Epidermal melanocyte (primary cell): ENCODE measurements around the gene REEP6.

Experiments used
- DNase-seq: peaks from one replicate; pipeline ENCODE4 v3.0.0; 2011; ENCODE audit warnings: low spot score; ENCODE audit not compliant: insufficient read length

Gene REEP6

GRCh38 chr19:1456121-1456900 is 34.7 kb upstream of the REEP6 start:
- no peak for DNase-seq

GRCh38 chr19:1457031-1457739 is 33.8 kb upstream of the REEP6 start:
- no peak for DNase-seq

DNA sequence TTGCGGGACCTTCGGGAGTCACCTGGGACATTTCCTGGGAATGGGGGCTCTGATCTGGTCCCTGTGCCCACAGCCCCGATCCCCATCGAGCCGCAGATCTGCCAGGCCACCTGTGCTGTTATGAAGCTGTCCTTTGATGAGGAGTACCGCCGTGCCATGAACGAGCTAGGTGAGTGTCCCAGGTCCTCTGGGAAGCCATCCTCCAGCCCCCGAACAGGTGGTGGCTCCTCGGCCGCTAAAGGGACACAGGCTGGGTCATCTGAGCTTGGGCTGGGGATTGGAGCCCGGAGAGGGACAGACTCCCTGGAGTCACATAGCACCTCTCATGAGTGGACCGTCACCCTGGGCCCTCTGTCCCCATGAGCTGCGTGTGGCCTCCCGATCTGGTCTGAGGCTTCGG is 33.1 kb upstream of the REEP6 start:
- DNase-seq: no peak

DNA sequence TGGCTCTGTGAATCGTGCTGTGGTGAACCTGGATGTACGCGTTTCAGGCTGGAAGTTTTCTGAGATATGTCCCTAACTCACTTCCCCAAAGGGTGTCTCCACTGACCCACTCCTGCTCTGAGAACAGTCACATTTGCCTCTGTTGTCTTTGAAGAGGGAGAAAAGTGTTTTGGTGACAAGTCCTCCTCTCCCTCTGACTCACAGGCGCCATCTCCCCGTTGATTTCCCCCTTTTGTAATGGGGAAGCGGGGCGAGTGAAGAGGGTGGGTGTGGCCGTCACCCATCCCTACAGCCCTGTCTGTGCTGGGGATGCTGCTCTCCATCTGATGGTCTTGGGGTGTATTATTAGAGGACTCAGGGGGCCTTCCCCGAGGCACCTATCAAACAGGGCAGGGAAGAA is 31.5 kb upstream of the REEP6 start:
- DNase-seq: no peak

- DNase-seq: no peak
Measured at GRCh38 chr19:1460033-1460995, 30.7 kb upstream of the REEP6 start.

DNA sequence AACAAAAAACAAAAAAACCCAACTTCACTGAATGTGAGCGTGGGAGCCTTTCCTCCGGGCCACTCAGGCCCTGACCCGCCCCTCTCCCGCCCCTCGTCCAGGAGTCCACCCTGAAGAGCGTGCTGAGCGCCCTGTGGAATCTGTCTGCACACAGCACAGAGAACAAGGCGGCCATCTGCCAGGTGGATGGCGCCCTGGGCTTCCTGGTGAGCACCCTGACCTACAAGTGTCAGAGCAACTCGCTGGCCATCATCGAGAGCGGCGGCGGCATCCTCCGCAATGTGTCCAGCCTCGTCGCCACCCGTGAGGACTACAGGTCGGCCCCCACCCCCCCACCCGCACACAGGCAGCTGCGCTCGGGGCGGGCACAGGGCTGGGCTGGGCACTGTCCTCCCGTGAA is 29.1 kb upstream of the REEP6 start:
- no peak for DNase-seq

GRCh38 chr19:1465191-1466016 is 25.6 kb upstream of the REEP6 start:
- DNase-seq: no peak

- DNase-seq: no peak
Measured at GRCh38 chr19:1466018-1466460, 24.9 kb upstream of the REEP6 start.

GRCh38 chr19:1466461-1467214 is 24.3 kb upstream of the REEP6 start:
- DNase-seq: no peak

DNA sequence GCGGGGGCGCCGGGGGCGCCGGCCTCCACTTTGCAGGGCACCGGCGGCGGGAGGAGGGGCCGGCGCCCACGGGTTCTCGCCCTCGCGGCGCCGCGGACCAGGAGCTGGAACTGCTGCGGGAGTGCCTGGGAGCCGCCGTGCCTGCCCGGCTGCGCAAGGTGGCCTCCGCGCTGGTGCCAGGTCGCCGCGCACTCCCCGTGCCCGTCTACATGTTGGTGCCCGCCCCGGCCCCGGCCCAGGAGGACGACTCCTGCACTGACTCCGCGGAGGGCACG is 23.8 kb upstream of the REEP6 start:
- no peak for DNase-seq

GRCh38 chr19:1467490-1468273 is 23.3 kb upstream of the REEP6 start:
- no peak for DNase-seq

DNA sequence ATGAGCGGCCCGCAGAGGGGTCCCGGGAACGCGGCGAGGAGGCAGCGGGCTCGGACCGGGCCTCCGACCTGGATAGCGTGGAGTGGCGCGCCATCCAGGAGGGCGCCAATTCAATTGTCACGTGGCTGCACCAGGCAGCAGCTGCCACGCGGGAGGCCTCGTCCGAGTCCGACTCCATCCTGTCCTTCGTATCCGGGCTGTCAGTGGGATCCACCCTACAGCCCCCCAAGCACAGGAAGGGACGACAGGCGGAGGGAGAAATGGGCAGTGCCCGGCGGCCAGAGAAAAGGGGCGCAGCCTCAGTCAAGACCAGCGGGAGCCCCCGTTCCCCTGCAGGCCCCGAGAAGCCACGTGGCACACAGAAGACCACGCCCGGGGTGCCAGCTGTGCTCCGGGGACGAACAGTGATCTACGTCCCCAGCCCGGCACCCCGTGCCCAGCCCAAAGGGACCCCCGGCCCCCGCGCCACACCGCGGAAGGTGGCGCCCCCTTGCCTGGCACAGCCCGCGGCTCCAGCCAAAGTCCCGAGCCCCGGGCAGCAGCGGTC is 22.6 kb upstream of the REEP6 start:
- no peak for DNase-seq

DNA sequence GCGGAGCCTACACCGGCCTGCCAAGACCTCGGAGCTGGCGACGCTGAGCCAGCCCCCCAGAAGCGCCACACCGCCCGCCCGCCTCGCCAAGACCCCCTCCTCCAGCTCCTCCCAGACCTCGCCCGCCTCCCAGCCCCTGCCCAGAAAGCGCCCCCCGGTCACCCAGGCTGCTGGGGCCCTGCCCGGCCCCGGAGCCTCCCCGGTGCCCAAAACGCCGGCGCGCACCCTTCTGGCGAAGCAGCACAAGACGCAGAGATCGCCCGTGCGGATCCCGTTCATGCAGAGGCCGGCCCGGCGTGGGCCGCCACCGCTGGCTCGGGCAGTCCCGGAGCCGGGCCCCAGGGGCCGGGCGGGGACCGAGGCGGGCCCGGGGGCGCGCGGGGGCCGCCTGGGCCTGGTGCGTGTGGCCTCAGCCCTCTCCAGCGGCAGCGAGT is 22.1 kb upstream of the REEP6 start:
- DNase-seq: no peak

DNA sequence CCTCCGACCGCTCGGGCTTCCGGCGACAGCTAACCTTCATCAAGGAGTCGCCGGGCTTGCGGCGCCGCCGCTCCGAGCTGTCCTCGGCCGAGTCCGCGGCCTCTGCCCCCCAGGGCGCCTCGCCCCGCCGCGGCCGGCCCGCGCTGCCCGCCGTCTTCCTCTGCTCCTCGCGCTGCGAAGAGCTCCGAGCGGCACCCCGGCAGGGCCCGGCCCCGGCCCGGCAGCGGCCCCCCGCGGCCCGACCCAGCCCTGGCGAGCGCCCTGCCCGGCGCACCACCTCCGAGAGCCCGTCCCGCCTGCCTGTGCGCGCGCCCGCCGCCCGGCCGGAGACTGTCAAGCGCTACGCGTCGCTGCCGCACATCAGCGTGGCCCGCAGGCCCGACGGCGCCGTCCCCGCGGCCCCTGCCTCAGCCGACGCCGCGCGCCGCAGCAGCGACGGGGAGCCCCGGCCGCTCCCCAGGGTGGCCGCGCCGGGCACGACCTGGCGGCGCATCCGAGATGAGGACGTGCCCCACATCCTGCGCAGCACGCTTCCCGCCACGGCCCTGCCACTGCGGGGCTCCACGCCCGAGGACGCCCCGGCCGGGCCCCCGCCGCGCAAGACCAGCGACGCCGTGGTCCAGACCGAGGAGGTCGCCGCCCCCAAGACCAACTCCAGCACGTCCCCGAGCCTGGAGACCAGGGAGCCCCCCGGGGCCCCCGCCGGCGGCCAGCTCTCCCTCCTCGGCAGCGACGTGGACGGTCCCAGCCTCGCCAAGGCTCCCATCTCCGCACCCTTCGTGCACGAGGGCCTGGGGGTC is 21.5 kb upstream of the REEP6 start:
- no peak for DNase-seq

DNA sequence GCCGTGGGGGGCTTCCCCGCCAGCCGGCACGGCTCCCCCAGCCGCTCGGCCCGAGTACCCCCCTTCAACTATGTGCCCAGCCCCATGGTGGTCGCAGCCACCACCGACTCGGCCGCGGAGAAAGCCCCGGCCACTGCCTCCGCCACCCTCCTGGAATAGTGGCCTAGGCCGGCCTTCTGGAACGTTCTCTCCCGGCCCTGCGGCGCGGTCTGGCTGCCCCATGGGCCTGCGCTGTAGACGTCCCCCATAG is 21.0 kb upstream of the REEP6 start:
- no peak for DNase-seq

DNA sequence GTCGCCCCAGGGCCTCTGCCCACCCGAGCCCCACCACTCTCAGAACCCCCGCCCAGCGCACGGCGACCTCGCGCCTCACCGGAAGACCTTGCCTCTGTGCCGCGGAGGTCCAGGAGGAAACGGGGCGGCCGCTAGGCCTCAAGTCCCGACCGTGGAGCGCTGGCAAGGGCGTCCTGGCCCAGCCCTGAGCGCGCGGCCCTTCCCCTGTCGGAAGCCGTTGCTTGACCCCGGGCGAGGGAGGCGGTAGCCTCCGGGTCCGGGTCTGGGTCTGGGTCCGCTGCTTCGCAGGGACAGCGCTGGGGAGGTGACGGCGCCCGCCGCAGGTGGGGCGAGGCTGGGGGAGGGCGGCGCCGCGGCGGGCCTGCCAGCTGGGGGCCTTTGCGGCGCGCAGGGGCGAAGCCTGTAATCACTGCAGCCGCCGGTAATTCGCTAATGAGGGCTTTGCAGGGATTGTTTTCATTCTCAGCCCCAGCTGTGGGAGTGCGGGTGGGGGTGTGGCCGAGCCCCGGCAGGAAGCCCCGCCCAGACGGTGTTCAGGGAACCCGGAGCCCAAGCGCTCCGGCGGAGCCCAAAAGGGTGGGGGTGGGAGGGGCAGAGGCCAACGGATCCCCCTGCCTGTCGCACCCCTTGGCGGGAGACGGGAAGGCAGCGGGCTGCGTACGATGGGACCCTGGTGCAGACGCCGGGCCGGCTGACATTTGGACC is 20.5 kb upstream of the REEP6 start:
- DNase-seq: no peak

DNA sequence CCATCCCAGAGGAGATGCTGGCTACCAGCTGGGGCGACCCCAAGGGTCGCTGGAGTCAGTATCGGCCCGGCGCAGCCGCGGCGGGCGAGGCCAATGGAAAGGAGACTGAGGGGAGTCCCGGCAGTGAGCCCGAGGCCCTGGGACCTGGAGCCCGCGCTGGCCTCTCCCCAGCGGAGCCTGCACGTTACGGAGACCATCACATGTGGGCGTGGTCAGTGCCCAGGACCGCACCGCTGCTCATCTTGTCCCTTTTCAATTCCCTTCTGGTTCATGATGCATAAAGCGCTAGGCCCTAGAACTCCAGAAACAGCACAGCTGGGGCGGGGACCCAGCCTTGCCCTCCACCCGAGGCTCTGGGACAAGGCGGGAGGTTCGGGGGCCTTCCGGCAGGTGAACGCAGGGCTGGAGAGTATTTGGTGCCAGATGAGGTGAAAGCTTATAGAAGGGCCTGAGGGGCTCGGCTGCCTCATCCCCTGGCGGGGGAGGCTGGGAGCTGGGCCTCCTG is 19.9 kb upstream of the REEP6 start:
- DNase-seq: no peak
